Heart left ventricle (tissue), 13 donors: ENCODE results near the gene C16orf86.

Experiments
- CTCF ChIP-seq, 12 donors: fragments of 200-600 bp; sonication (generic) in 4 of 12; IDR thresholded peaks; one replicate each; pipeline versions ENCODE4 v1.5.0 to v1.8.0; 2018 to 2022; ENCODE audit warnings: antibody characterized with exemption in 12 of 12, mild to moderate bottlenecking in 5 of 12
- POLR2A ChIP-seq, 2 donors: fragments of 450-650 bp; IDR thresholded peaks; one replicate each; pipeline ENCODE4 v1.6.1; 2017; ENCODE audit warnings: antibody characterized with exemption in 2 of 2, mild to moderate bottlenecking in 2 of 2, moderate library complexity in 2 of 2
- donor health status: ischemic (EF 13 %, LVEDD 7.1; RV severe dilation, severe dysfunction).
- donor health status: DM: no; HTN: yes; CAD: no.
- donor health status: DM: no; HTN: no; CAD: no.
- donor health status: ischemic (EF 25% LVEDD 6.9; RV normal size, moderate dysfunction).
- donor health status: ischemic (EF 25% LVEDD 5.7; RV mildly dilated, moderate dysfunction).
- donor health status: ischemic (EF 35%, LVEDD 5.7; RV mildly dilated, moderate dysfunction).
- donor health status: nonischemic (EF 11% LVEDD 7.7; RV severe dilation, severe dysfunction).
- donor health status: DM: yes; HTN: yes; CAD: no.
- donor health status: PGD.
- donor health status: ischemic (EF 29% LVEDD 5.4; RV normal size, mild dysfunction).
- donor health status: nonischemic (EF 23%, LVEDD 6.1; RV moderate dilation, normal function).

- TF ChIP-seq CTCF (IDR thresholded peaks at IDR 0.05) (no peak), POLR2A (IDR thresholded peaks at IDR 0.05) (no peak)
Measured at GRCh38 chr16:67636713-67637112, 29.9 kb upstream of the C16orf86 start.
